ENCODE results near the gene PLPP7.

Gene PLPP7

GRCh38 chr9:131303381-131304321, 14.1 kb downstream of the PLPP7 start:
- DNase-seq (ENCODE audit: low spot score): no peak

DNA sequence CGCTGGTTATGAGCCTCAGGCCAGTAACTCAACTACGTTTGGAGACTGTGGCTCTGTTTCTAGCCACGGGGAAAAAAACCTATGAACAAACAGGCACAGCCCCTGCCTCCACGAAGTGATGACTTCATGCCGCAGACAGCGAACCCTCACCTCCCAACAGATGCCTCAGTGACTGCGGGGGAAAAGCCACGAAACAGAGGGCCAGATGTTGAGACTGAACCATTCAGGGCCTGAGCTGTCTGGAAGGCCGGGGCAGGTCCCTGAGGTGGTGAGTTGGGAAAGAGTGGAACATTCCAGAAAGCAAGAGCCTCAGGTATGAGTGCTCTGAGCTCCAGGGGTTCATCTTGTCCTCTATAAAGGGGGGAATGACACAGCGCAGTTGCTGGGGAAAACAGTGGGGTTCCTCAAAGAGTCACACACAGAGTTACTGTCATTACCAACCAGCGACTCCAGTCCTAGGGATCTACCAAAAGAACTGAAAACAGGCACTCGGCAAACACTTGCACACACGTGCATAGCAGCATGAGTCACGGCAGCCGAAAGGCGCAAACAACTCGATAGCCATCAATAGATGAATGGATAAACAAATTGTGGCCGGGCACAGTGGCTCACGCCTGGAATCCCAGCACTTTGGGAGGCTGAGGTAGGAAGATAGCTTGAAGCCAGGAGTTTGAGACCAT, 15.3 kb downstream of the PLPP7 start:
- DNase-seq (ENCODE audit: low spot score): no peak

- DNase-seq (ENCODE audit: low spot score): no peak
These were observed 17.0 kb downstream of the PLPP7 start for GRCh38 chr9:131306397-131307004.

- no peak for DNase-seq (ENCODE audit: low spot score)
These were observed 18.5 kb downstream of the PLPP7 start for GRCh38 chr9:131307974-131308373.

- DNase-seq (ENCODE audit: low spot score): no peak
These were observed 18.9 kb downstream of the PLPP7 start for GRCh38 chr9:131308452-131308851.

- no peak for DNase-seq (ENCODE audit: low spot score)
These were observed 19.5 kb downstream of the PLPP7 start for GRCh38 chr9:131308906-131309529.

DNA sequence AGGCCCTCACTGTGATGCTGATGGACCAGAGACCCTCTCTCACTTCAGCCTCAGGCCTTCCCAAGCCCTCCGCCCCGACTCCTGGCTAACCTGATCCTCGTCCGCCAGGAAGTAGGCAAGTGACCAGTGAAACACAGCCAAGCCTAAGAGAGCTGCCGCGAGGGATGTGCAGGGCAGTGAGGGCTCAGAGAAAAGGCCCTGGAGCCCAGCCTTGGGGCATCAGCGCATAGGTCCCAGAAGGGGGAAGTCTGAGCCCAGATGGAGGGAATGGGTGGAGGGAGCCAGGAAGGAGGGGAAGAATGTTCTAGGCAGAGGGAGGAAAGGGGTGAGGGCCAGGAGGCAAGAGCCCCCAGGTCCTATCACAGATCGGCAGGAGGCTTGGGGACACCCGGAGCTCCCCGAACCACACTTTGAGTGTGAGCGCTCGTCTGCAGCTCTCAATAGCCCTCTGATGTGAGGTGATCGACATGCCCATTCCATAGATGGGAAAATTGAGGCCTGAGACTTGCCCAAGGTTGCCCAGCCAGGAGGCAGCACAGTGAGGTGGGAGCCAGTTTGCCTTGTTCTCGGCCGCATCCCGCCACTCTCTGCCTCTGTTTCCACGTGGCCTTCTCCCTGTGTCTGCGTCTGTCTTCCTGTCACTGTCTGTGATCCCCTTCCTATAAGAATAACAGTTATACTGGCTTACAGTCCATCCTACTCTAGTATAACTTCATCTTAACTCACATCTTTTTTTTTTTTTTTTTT, 20.2 kb downstream of the PLPP7 start:
- no peak for DNase-seq (ENCODE audit: low spot score)

- DNase-seq (ENCODE audit: low spot score): no peak
These were observed 21.5 kb downstream of the PLPP7 start for GRCh38 chr9:131310833-131311554.

DNA sequence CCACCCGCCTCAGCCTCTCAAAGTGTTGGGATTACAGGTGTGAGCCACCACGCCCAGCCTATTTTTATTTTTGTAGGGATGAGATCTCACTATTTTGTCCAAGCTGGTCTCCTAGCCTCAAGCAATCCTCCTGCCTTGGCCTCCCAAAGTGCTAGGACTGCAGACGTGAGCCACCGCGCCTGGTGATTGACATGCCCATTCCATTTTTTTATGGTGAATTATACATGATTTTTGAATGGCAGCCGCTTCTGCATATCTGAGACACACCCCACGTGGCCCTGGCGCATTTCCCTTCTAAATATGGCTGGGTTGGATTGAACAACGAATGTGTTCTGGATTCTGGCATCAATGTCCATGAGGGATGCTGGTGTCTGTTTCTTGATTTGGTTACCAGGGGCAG, 22.7 kb downstream of the PLPP7 start:
- DNase-seq (ENCODE audit: low spot score): no peak

GRCh38 chr9:131312822-131313770, 23.6 kb downstream of the PLPP7 start:
- peak; percentile 89 for DNase-seq (ENCODE audit: low spot score)

DNA sequence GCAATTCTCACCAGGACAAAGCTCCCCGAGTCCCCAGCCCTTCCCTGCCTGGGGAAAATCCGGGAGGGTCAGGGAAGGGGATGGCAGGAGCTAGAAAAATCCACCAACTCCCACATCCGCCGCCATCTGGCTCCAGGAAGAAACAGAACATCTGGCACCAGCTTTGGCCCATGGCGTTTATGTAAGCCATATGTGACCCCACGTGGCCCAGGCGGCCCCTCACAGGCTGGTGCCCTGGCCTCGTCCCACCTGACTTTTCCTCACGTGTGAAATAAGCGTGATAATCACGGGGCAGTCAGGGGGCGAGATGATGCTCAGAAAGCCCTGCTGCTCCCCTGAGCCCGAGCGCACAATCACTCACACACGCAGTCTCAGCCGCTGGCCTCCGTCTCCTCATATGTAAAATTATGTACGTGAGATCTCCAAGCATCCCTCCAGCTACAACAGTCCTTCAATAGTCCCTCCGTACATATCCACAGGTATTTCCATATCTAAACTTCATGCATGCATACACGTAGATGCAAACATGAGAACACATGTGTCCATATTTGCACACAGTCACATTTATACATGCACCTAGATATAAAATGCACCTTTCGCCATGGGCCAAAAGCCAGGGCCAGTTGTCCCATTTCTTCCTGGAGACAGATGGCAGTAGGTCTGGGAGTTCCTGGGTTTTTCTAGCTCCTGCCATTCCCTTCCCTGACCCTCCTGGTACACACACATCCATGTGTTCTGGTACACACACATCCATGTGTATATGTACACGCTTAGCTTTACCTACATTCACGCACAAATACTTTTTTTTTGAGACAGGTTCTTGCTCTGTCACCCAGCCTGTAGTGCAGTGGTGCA, 28.9 kb downstream of the PLPP7 start:
- DNase-seq (ENCODE audit: low spot score): no peak

GRCh38 chr9:131319486-131319885, 30.0 kb downstream of the PLPP7 start:
- DNase-seq (ENCODE audit: low spot score): no peak

DNA sequence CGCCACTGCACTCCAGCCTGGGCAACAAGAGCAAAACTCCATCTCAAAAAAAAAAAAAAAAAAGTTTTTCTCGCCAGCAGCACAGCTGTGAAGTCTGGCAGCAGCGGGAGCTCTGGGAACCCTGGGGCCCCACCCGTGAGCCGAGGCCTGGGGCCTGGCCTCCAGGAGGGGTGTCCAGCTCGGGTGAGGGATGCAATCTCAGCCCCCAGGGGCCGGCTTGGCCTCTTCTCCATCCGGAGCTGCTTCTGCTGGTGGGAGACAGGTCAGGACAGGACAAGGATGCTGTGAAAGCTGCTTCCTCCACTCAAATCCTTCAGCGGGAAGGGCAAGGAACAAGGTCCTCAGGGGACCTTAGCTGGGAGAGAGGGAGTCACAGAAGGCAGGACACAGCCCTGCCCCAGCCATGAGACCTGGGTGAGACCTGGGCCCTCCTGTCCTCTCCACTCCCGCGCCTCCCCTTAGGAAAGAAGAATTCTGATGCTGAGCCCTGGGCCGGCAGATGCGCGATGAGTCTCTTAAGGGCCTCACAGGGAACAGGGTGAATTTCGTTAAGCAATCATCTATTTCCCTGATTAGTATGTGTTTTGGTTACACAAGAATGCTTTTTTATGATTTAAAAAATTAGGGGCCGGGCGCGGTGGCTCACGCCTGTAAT, 30.6 kb downstream of the PLPP7 start:
- no peak for DNase-seq (ENCODE audit: low spot score)

DNA sequence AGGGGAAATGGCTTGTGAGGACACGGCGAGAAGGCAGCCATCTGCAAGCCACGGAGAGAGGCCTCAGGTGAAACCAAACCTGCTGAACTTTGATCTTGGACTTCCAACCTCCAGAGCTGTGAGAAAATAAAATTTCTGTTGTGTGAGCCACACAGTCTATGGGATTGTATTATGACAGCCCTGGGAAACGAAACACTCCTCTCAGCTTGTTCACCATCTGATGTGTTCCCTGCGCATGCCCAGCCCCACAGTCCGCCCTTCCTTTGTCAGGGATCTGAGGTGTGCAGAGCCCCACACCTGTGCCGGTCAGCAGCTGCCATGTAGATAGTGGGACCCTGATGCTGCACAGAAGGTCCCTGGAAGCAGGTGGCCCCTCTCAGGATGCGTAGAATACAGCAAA, 34.1 kb downstream of the PLPP7 start:
- no peak for DNase-seq (ENCODE audit: low spot score)

DNA sequence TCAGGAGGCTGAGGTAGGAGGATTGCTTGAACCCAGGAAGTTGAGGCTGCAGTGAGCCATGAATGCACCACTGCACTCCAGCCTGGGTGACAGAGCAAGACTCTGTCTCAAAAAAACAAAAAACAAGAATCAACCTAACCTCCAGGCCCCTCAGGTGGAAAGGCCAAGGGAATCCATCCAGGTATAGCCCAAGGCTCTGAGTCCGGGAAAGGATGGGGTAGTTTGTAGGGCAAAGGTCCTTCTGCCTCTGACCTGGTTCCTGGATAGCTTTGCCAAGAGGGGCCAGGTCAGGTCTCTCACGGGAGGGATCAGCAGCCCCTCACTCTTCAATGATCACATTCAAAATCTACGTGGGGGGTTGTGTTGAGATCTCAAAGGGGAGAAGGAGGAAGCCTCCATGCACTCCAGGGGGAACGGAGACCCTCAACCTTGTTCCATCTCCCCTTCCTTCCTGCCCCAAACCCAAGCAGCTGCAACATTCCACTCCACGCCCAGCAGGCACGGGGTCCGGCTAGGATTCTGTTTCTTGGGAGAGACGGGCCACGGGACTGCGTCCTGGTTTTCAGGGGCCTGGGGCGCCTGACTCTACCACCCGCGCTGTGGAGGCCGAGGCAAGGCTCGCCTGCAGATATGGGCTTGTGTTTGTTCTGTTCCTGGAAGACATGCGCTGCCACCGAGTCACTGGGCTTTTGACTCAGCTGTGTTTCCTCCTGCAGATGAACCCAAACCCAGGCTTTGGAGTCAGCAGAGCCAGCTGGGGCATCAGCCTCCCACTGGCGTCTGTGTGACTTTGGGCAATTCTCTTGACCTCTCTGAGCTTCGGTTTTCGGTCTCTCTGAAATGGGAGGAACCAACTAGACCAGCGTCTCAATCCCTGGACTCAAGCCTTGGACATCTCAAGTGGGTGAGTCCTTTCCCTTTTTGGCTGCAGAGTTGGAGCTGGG, 35.5 kb downstream of the PLPP7 start:
- DNase-seq (ENCODE audit: low spot score): no peak

DNA sequence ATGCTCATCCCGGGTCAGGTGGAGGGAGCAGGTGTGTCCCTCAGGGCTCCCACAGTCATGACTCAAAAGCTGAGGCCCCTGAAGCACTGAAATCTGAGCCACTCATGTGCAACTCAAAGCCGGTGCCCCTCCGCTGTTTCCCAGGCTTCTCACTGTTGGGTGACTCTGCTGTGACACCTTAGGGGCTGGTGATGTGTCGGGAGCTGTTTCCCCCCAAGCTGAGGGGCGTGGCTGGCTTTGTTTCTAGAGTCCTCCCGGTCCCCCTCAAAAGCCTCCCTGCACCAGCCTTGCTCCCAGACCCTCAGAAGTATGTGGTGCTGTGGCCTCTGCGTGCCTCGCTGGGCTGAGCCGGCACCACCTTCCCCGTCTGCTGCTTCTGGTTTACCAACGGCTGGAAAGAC, 39.7 kb downstream of the PLPP7 start:
- no peak for DNase-seq (ENCODE audit: low spot score)
